Sciatic nerve (tissue), 2 donors: ENCODE data around the gene BMPER. TPM values are rescaled to one million over a fixed set of nuclear protein-coding genes. Genes with fewer than 3 reads are reported as not detected.

Source experiments
- ATAC-seq: fragments of 200-7000 bp; cut with Tn5 transposase; one replicate; pipeline ENCODE4 v1.9.1; 2020; ENCODE audit warnings: mild to moderate bottlenecking, moderate library complexity
- DNase-seq: peaks from one replicate; pipeline ENCODE4 v3.0.0-alpha.2; 2020; ENCODE audit warnings: low spot score
- intact Hi-C: fragments of 100-400 bp; cut with DNase I; formaldehyde crosslinking; loops from one replicate; pipeline ENCODE4 v1.14.2; 2022
- total RNA-seq: library from RNA; stranded (reverse); fragmentation: NEBNext Ultra II Directional; extraction: Animal tissue kit (Norgen Biotek cat#: 25700); gene quantifications from one replicate; pipeline ENCODE4 v1.2.1, GENCODE V29; 2021
- donor health status: DM: no; HTN: no; CAD: no.
- donor health status: DM: no; HTN: no; CAD: no.

Gene BMPER
- total RNA-seq, 1 donor from 2014 or later, result 18.8 TPM

DNA sequence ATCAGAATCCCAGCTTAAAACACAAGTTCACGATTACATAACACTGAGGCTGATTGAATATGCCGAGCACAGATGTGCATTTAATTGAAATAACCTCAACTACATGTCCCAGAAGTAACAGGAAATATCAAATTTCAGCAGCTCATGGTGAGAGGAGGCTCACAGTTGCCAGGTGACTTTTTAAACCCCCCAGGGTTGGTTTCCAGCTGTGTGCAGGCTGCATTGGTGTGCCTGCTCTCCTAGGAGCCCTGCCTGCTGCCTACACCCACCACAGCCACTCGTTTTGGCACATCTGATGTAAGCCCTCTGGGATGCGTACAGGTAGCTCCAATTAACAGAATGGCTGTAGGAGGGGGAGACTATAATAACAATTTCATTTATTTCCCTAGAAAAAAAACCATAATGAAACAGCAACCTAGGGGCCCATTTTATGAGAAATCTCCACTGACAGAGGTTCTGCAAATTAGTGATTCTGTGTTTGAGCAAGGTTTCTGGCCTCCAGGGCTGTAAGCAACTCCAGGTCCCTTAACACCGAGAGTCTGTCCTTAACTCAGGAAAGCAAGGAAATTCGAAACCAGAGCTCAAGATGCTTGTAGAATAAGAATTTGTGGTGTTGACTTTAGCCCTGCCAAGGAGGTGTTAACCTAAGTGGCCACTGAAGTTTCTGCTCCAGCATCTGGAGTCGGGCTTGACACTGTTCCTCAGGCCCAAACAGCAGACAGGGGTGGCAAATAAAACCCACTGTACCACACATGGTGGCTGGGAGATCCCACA is 161.9 kb downstream of the BMPER start:
- no peak for DNase-seq
- peak; percentile 50 for ATAC-seq
- intact Hi-C loops, result no loop called here

DNA sequence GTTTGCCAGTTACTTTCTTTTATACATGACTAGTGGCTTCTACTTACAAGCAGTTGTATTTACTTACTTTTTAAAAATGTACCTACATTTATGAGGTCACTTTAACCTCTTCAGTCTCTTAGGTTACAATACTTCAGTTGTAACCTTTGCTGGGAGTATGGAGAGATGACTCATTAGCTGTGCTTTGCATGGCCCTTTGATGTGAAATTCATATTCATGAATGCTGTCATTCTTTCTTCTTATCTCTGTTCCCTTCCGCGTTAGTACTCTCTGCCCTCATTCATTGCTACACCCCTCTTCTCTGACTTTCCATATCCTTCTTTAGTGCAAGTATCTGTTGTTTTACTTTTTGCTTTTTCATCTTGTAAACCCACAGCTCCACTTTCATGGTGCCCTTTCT is 164.3 kb downstream of the BMPER start:
- no peak for DNase-seq
- intact Hi-C loops, result no loop called here
- ATAC-seq, result no peak

DNA sequence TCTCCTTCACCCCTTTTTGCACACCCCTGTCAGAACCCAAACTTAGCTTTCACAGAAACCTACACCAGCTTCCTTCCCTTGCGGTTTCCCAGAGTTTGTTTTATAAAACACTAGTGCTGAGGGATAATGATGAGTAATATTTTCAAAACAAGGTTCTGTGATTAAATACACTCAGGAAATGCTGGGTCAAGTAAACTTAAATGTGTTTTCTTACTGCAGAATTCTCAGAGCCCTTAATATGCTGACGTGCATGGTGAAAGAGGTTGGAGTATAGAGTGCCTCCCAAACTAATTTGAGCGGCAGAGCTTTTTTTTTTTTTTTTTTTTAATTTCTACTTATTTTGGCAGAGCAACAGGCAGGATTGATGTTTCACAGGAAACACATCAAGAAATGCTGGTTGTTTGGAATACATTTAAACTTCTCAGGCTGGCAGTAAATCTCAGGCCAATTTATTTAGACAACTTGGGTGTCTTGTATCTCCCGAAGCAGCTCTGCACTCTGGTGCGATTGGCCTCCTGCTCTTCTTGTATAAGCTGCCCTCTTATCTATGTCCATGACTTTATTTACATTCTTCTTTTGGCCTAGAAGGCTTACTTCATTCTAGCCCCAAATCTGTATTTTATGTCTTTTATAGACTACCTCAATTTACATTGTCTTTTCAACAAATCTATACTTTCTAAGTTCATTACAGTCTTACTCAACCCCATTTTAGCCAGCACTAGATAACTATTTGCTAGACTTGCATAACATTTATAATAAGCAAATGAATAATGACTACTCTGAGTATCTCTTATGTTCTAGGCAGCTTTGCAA is 165.4 kb downstream of the BMPER start:
- ATAC-seq (peak; percentile 81), DNase-seq (no peak)
- intact Hi-C loops, result no loop called here

DNA sequence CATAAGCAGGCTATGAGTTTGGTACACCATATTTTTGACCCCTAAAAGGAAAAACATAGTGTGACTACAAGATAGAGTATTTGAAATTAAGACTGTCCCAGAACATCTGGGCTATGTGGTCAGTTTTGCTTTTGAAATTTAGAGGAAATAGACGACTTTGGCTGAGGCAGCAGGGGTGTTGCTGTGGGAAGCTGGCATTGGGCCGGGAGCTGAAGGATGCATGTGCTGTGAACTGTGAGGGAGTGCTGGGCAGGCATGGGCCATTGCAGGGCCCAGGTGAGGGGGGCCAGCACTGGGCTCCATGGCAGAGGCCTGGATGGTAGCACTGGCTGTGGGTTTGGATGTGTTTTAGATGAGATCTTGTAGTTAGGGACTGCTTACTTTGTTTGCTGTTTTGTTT is 168.3 kb downstream of the BMPER start:
- intact Hi-C loops, result no loop called here
- DNase-seq (no peak), ATAC-seq (peak; percentile 61)

DNA sequence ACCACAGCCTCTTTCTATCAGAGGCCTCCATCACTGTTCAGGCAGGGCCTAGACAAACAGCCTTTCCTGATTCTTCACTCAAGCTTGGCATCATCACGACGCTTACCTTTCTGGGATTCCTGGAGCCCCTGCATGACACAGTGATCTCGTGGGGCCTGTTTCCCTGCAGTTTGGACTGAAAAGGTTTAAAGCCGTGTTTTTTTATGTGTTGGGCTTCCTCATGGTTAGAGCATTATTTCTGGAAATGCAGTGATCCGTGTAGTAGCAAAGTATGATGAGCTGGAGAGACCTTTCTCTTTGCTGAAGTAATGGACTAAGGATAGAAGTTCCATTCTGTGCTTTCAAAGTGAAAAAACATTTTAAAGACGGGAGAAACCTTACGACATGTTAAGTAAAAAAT is 169.1 kb downstream of the BMPER start:
- DNase-seq, result no peak
- intact Hi-C loops, result no loop called here
- no peak for ATAC-seq

DNA sequence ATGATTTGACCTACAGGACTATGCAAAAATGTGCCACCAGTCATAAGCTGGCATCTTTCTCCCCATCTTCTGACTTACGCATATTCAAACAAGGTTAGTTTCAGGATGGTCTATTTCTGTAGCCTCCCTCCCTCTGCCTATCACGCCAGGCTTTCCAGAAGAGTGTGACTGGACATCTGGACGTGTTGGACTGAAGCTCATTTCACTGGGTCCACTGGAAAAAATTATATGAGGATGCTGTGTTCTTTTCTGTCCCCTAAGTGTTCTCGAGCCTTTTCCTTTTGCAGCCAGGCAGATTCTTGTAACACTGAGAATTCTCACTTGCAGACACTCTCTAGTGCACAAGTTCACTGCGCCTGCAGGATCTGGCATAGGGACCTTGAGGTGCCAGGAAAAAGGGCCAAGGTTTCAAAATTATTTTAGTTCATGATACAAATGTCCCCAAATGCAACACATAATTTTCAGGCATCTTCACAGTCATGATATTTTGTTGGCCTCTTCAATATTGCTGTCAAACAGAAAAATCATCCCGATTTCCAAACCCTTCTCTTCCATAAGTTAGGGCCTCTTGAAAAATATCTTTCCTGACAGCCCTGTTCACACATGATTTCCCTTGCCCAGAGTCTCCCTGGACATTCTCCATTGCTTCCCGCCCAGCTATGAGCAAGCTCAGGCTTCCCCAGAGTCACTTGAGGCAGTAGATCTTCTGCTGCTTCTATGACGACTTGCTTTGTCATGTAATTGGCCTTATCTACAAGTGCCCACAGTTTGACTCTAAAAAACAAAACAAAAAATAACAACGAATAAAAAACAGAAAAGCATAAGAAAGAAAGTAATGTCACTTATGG is 170.4 kb downstream of the BMPER start:
- ATAC-seq, result peak; percentile 52
- intact Hi-C loops, result no loop called here
- no peak for DNase-seq

DNA sequence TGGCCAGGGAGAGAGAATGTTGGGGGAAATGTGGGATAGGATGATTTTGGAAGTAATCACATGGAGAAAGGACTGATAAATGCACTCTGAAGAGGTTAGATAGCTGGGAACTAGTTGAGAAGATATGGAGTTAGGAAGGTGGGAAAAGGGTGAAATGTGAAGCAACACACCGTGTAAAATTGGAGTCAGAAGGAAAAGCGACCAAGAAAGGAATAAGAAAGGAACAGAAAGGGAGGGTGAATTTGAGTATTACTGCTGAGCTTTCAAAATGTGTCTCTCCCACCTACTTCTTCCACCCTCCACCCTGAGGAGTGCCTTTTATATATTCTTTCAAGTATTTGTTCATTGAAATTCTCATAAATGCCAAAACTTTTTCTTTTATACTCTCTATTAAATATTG is 171.8 kb downstream of the BMPER start:
- DNase-seq (no peak), ATAC-seq (no peak)
- intact Hi-C loops, result no loop called here

DNA sequence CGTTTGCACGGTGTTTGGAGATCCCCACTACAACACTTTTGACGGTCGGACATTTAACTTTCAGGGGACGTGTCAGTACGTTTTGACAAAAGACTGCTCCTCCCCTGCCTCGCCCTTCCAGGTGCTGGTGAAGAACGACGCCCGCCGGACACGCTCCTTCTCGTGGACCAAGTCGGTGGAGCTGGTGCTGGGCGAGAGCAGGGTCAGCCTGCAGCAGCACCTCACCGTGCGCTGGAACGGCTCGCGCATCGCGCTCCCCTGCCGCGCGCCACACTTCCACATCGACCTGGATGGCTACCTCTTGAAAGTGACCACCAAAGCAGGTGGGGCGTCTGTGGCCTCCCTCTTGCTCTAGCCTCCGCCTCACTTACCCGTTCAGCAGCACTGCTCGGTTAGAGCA is 173.5 kb downstream of the BMPER start:
- DNase-seq (no peak), ATAC-seq (no peak)
- intact Hi-C loops, result no loop called here

DNA sequence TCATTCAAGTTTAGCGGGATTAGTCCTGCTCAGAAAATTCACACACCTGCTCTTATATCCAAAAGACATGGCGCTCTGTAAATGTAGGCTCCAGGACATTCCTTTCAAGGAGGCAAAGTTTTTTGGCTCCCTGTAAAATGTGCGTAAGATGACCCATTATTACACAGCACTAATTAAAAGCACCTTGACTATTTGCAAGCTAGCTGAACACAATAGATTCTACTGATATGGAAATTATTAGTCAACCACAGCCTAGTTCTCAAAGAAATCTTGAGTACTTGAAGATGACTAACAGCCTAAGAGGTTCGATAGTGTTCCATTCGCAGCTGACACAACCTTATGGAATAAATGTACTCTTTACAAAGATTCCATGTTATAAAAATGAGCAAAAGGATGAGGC is 175.2 kb downstream of the BMPER start:
- ATAC-seq (no peak), DNase-seq (no peak)
- intact Hi-C loops, result no loop called here

DNA sequence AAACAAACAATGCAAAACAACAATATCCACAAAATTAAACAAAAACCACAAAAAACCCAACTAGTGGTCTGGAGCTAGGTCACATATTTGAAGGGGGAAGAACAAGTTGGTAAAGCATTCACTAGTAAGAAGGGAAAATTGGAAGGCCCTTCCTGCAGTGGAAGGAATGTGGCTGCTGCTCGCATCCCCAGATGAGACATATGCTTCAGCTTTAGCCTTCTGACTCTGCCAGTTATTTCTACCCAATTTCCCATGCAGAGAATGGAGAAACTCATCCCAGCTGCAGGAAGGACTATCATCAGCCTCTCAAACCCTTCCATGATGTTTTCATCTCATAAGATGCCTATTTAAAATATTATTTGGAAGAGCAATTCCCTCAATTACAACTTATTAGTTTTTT is 176.6 kb downstream of the BMPER start:
- ATAC-seq (no peak), DNase-seq (no peak)
- intact Hi-C loops, result no loop called here

DNA sequence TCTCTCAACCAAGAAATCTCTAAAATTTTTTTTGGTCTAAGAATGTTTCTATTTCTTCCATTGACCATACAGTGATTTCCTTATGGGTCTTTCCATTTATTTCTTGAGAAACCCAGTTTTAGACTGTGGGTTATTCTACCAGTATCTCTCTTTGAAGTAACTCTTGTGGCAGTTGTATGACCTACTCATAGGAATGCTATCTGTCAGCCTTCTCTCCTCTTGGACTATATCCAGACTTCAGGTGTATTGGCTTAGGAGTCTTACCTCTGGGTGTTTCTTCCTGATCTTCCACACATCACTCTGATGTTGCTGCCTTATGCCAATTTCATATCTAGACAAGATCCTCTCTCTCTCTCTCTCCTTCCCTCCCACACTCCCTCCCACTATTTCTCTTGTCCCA is 178.1 kb downstream of the BMPER start:
- no peak for ATAC-seq
- no peak for DNase-seq
- intact Hi-C loops, result no loop called here

DNA sequence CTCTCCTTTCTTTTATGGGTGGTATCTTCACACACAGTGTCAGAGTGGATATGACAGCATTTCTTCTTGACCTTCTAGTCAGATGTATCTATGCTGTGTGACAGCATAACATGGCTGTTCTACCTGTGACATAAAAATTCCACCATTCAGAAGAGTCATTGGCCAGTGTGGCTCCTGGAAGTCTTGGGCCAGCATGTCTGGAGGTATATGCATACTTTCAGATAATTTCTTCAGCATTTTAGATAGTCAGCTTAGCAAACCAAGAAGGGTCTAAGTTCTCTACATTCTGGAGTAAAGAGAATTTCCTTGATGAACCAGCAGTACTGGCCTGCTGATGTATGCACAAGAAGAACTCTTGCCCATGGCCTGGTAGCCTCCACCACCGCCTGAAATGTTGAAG is 179.3 kb downstream of the BMPER start:
- no peak for ATAC-seq
- DNase-seq, result no peak
- intact Hi-C loops, result no loop called here

DNA sequence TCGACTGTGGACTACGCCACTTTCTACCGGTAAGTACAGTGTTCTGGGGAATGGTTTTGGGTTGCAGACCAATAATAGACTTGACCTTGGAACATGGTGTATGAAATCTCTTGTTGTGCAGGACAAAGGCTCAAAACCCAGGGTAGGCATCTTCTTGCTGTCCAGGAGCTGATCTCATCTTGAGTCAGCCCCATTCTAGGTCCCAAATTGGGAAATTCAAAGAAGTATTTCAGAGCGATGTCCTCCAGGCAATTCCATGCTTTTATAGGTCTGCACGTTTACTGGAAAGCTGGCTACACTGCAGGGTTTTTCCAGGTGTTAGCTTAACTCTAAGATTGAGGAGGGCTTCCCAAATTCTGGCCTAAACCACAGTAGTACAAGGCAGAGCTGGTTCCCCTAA is 180.7 kb downstream of the BMPER start:
- ATAC-seq (no peak), DNase-seq (no peak)
- intact Hi-C loops, result no loop called here

DNA sequence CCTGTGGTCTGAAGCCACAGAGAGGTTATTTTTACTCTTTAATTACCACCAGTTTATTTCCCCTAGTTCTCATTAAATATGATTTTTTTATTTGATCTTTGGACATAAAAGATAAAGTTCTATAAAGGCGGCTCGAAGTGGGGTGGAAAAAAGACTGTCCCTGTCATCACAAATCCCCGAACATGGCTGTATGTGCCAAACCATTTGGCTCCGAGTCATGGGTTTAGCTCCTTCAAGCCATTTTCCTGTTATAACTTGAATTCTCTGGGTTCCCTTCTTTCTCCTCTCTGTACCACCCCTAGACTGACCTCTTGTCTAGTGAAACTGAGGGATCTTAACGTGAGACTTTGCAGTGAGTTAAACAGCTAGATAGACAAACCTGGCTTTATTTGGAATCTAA is 181.6 kb downstream of the BMPER start:
- DNase-seq (no peak), ATAC-seq (no peak)
- intact Hi-C loops, result no loop called here

DNA sequence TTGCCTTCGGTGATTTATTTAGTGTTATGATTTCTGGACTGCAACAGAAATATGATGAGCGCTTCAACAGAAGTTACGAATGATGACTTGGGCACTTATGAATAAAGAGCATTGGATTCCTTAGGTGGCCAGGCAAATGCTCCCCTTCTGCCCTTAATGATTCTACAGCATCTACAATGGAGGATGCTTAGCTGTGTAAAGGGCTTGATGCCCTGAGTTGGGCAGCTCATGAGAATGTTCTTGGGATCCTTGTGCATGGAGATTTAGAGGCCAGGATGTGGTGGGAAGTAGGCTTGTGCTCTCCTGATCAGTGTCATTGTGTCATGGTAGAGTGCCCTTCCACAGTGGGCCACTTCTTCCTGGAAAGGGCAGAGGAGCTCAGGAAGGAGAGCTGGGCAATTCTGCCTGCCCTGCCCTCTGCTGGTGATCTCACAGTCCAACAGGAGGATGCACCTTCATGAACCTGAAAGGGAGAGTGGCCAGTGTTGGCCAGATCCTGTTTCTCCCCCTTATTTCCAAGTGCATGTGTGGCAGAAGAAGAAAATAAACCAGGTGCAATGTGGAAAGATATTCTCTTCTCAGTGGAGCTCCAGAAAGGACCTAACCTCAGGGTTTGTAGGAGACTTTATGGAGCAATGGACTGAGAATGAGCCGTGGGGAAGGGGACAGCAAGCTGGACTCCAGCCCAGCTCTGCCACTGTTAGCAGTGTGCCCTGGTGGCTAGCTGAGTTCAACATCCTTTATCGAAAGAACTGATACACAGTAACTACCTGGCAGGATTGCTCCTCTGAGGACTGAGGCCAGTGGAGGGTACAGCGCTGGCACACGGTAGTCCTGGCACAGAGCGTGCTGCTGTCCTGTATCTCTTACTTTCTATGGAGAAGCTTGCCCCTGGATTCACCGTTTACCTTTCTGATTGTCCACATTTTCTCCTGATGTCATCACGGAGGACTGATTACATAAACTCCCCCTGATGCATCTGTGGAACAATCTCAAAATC is 182.9 kb downstream of the BMPER start:
- intact Hi-C loops, result no loop called here

DNA sequence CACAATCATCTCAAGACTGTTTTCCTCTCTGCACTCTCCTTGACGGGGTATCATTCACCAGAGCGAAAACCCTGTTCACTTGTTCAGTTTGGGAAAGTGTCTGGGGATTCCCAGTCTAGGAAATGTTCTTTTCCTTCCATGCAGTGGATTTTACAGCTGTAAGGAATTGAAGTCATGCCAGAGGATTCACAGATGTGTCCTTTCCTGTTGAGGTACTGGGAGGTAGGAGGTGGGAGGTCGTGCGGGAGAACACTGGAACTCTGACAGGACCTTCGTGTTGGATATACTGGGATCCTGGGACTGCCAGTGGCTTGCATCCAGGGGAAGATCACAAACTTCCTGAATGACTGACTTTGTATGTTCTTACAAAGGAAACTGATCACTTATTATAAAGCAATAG is 185.5 kb downstream of the BMPER start:
- ATAC-seq (peak; percentile 55), DNase-seq (no peak)
- intact Hi-C loops, result loop anchor here (10.0 kb wide), 1 partner anchor 106 kb away; no protein-coding TSS in a partner anchor

More for the DNA sequence above, 182.9 kb downstream of the BMPER start:
- no peak for ATAC-seq
- DNase-seq, result no peak

DNA sequence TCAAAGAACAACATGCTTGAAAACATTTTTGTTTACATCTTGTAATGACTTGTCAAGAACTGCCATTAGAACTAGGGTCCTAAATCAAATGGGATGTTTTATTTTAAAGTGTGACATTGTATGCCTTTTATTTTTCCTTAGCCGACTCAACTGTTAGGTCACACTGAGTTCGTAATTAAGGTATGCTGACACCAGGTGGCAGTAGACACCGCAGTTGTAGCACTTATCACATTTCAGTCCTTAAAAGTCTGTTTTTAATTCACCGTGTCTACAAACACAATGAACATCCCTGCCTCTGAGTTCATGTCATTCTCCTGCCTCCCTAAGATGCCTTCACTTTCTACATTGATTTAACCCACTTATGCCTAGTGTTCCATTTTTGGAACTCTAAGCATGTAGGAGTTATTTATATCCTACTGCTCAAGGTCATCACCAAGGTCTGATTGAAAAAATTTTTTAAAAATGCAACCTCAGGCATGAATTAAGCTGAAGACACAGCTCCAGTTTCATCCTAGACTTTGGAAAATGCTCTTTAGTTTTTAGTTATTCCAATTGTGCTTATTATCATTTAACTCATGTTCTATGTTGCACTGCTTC is 186.1 kb downstream of the BMPER start:
- intact Hi-C loops, result loop anchor here (10.0 kb wide), 1 partner anchor 107 kb away; no protein-coding TSS in a partner anchor
- ATAC-seq (peak; percentile 48), DNase-seq (no peak)

DNA sequence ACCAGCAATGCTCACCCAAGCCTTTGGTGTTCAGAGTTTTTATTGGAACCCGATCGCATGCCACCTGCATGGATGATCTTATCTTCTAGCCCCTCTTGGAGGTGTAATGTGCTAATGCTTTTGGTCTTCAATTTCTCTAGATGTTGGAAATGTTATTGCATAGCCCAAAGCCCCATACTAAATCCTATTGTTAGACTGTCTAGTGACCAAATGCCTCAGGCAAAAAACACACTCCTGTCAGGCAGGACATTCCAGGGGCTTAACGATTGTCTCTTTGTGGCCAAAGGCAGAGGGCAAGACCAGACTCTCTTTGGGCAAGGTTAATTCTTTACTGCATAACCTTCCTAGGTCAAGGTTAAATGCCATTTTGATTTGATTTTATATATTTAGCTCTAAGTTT is 187.9 kb downstream of the BMPER start:
- ATAC-seq (no peak), DNase-seq (no peak)
- intact Hi-C loops, result loop anchor here (10.0 kb wide), 1 partner anchor 108 kb away; no protein-coding TSS in a partner anchor
